NCI-H460 (cell line): Measurements from ENCODE around the gene CRISP2. TPM values are rescaled to one million over a fixed set of nuclear protein-coding genes. Genes with fewer than 3 reads are reported as not detected.
"Not testable (repeated sequence)": the region's sequence is repeated elsewhere in the genome, so short reads cannot be mapped to it uniquely, and the experiment has no call there.

Experiments used
- DNase-seq: peaks from one replicate; pipeline ENCODE4 v3.0.0-alpha.2; 2016; ENCODE audit warnings: low read depth; ENCODE audit errors: extremely low read depth
- polyA plus RNA-seq: library from polyadenylated mRNA; depleted of rRNA; stranded (reverse); fragments of >200 nt; gene quantifications from 2 replicates; pipeline ENCODE4 v1.2.3, GENCODE V29; 2014; cell fraction: nucleus; rRNA removed
- total RNA-seq: library from RNA; depleted of rRNA; stranded (reverse); fragments of >200 nt; shearing (Covaris generic); gene quantifications from 2 replicates; pipeline ENCODE4 v1.2.3, GENCODE V29; 2014; rRNA removed

Gene CRISP2
- 0.12 TPM in 1 of 2 replicates, not detected in the other for total RNA-seq
- polyA plus RNA-seq = not detected in 2 replicates

GRCh38 chr6:49713346-49713745 lies at the start of gene CRISP2:
Gene CRISP2 (minus strand): TSS chr6:49713543. CDS start chr6:49709196, 4,347 bp downstream.
- DNase-seq = no peak

GRCh38 chr6:49744259-49744658 lies 30.9 kb upstream of the CRISP2 start, which contains the start of gene CRISP3:
Gene CRISP3 (minus strand): TSS chr6:49744388. CDS start chr6:49744367, 21 bp downstream.
- DNase-seq = no peak

- DNase-seq = no peak
These were observed 30.1 kb upstream of the CRISP2 start for GRCh38 chr6:49743429-49743828.

GRCh38 chr6:49739423-49739822 lies 26.1 kb upstream of the CRISP2 start:
- no peak for DNase-seq

- DNase-seq = no peak
These were observed 22.7 kb upstream of the CRISP2 start for GRCh38 chr6:49736017-49736508.

GRCh38 chr6:49733680-49734079 lies 20.3 kb upstream of the CRISP2 start:
- no peak for DNase-seq

GRCh38 chr6:49732781-49733180 lies 19.4 kb upstream of the CRISP2 start:
- no peak for DNase-seq

- no peak for DNase-seq
These were observed 16.9 kb upstream of the CRISP2 start for GRCh38 chr6:49730251-49730650.

- not testable (repeated sequence) for DNase-seq
These were observed 10.6 kb upstream of the CRISP2 start for GRCh38 chr6:49723917-49724316.

- no peak for DNase-seq
These were observed 8.0 kb upstream of the CRISP2 start for GRCh38 chr6:49721297-49721696.

GRCh38 chr6:49720372-49720771 lies 7.0 kb upstream of the CRISP2 start:
- no peak for DNase-seq

- no peak for DNase-seq
These were observed 14.9 kb downstream of the CRISP2 start for GRCh38 chr6:49698478-49698877.

GRCh38 chr6:49693512-49693911 lies 19.8 kb downstream of the CRISP2 start:
- no peak for DNase-seq

- no peak for DNase-seq
These were observed 20.8 kb downstream of the CRISP2 start for GRCh38 chr6:49692534-49692933.

- DNase-seq = no peak
These were observed 36.6 kb downstream of the CRISP2 start for GRCh38 chr6:49676671-49677281.

GRCh38 chr6:49675816-49676215 lies 37.5 kb downstream of the CRISP2 start:
- no peak for DNase-seq

- DNase-seq = no peak
These were observed 45.2 kb downstream of the CRISP2 start for GRCh38 chr6:49668083-49668511.

- DNase-seq = no peak
These were observed 46.2 kb downstream of the CRISP2 start for GRCh38 chr6:49666930-49667757.

GRCh38 chr6:49666480-49666879 lies 46.9 kb downstream of the CRISP2 start:
- DNase-seq = no peak

GRCh38 chr6:49664817-49665216 lies 48.5 kb downstream of the CRISP2 start:
- DNase-seq = no peak

- not testable (repeated sequence) for DNase-seq
These were observed 49.3 kb downstream of the CRISP2 start for GRCh38 chr6:49664054-49664453.

GRCh38 chr6:49662892-49663261 lies 50.5 kb downstream of the CRISP2 start:
- no peak for DNase-seq
